ENCODE data around the gene ERMAP. TPM values are rescaled to one million over a fixed set of nuclear protein-coding genes. Genes with fewer than 3 reads are reported as not detected.

The ERMAP gene
- total and polyA plus RNA-seq, 2 of the 8 experiments (the other 6 are each of a cell fraction or from before 2014, with no cell fraction given) = 2.5 to 3.9 TPM

GRCh38 chr1:42773420-42773819, 43.5 kb upstream of the ERMAP start:
- DNase-seq (ENCODE audit: low read depth in 1 of 2, low spot score in 2 of 2) (no peak), FAIRE-seq (no peak)
- Histone ChIP-seq H3K4me3 (ENCODE audit: extremely low read depth in 1 of 4, insufficient read depth in 2 of 4, low read depth in 3 of 4, low read length in 4 of 4) (no peak overlapping the region), H3K9me3 (ENCODE audit: insufficient read depth in 2 of 2, low read depth in 1 of 2, low read length in 1 of 2) (no peaks in the 10 kb centered on the region), H3K79me1 (ENCODE audit: low read depth, low read length) (no peaks in the 10 kb centered on the region), H4K8ac (ENCODE audit: extremely low read depth, insufficient read depth, low read length) (no peak overlapping the region), H3K4me2 (ENCODE audit: insufficient read depth in 1 of 2, low read depth in 2 of 2, low read length in 2 of 2) (no peak overlapping the region), H2BK120ac (replicated peaks; ENCODE audit: low read depth, low read length) (no peak overlapping the region), H2BK5ac (ENCODE audit: low read depth, low read length) (no peak overlapping the region), H3K23me2 (ENCODE audit: low read depth, low read length) (no peaks in the 10 kb centered on the region), H4K5ac (ENCODE audit: insufficient read length, low read depth, low read length) (no peak overlapping the region), H3K18ac (ENCODE audit: extremely low read depth, low read length) (no peak overlapping the region), H3K79me2 (ENCODE audit: control insufficient read depth in 1 of 2, insufficient read depth in 2 of 2, low read length in 2 of 2) (0 out of 4 replicates have a peak, but pooled peaks cover 0 to 2% of the 10 kb centered on the region in 2 experiments), H2BK12ac (ENCODE audit: low read depth, low read length) (no peak overlapping the region), H3K23ac (ENCODE audit: insufficient read length) (no peak overlapping the region), H3K4ac (replicated peaks; ENCODE audit: insufficient read length, low read depth, low read length) (no peak overlapping the region), H3K9ac (replicated peaks in 1 of 4; ENCODE audit: extremely low read depth in 1 of 4, low read depth in 3 of 4, low read length in 3 of 4) (no peak overlapping the region), H3K36me3 (ENCODE audit: control insufficient read depth in 2 of 4, insufficient read depth in 4 of 4, low read length in 3 of 4) (peaks cover 5 to 29% (median 19%) of the 10 kb centered on the region in 4 experiments; a peak in 7 of 8 replicates), H2AFZ (ENCODE audit: low read length) (no peak overlapping the region), H2AK5ac (ENCODE audit: low read depth, low read length) (no peak overlapping the region), H2BK20ac (ENCODE audit: low read length) (no peak overlapping the region), H2BK15ac (ENCODE audit: low read length) (no peak overlapping the region), H3K27me3 (replicated peaks in 1 of 4; ENCODE audit: control insufficient read depth in 3 of 4, extremely low read depth in 1 of 4, insufficient read depth in 3 of 4, low read length in 3 of 4) (no peaks in the 10 kb centered on the region), H3K14ac (ENCODE audit: insufficient read length) (no peak overlapping the region), H3K56ac (replicated peaks; ENCODE audit: insufficient read length, low read depth, low read length) (no peak overlapping the region), H3K27ac (ENCODE audit: low read depth, low read length) (no peak overlapping the region), H3K4me1 (replicated peaks in 1 of 4; ENCODE audit: control insufficient read depth in 3 of 4, insufficient read depth in 4 of 4, low read length in 3 of 4) (no peaks in the 10 kb centered on the region), H4K91ac (replicated peaks; ENCODE audit: insufficient read length, low read length) (no peak overlapping the region), H4K20me1 (replicated peaks in 1 of 2; ENCODE audit: control insufficient read depth in 1 of 2, insufficient read depth in 2 of 2, low read length in 2 of 2) (no peaks in the 10 kb centered on the region)
- ChIA-PET POLR2A (ENCODE audit: partially characterized antibody) (interaction anchor here (0.9 to 1.3 kb wide), 3 partner anchors 11 to 193 kb away, joined by 3 to 4 read pairs (median 4); partner anchors contain the start of gene ZNF691), CTCF (ENCODE audit: partially characterized antibody) (interaction anchor here (0.8 to 2.0 kb wide), 4 partner anchors 11 to 312 kb away, joined by 3 to 5 read pairs (median 4); partner anchors contain the start of gene ZNF691)
- WGBS, 2 experiments (ENCODE audit: extremely low coverage in 1 of 2, insufficient coverage in 1 of 2, insufficient read length in 1 of 2, insufficient replicate concordance in 2 of 2, low coverage in 1 of 2, low lambda C conversion rate in 2 of 2, missing lambda C conversion rate in 1 of 2) = 68% methylated on average over 2 of the region's 2 CpGs; no CpG with 5 or more reads in 1 of the 2 experiments
- TF ChIP-seq BACH1 (IDR thresholded peaks at IDR 0.05; ENCODE audit: low read length) = no peak
- no peak for TF ChIP-seq POLR2A (IDR thresholded peaks at IDR 0.05; ENCODE audit: control extremely low read depth in 1 of 2, low read depth in 2 of 2, low read length in 2 of 2)
- no peak for TF ChIP-seq E2F6 (IDR thresholded peaks at IDR 0.05)
- TF ChIP-seq CHD2 (IDR thresholded peaks at IDR 0.05; ENCODE audit: low read length) = no peak
- TF ChIP-seq RAD21 (IDR thresholded peaks at IDR 0.05 in 1 of 2, conservative IDR thresholded peaks at IDR 0.05 in 1 of 2; ENCODE audit: low read depth in 2 of 2, low read length in 2 of 2) = no peak

Data from H1 (cell line).